Upper lobe of left lung (tissue), 6 donors: ENCODE results near the gene RNF31. TPM values are rescaled to one million over a fixed set of nuclear protein-coding genes. Genes with fewer than 3 reads are reported as not detected.
A peak's percentile ranks its signal among the peaks of the same experiment; 100 is the strongest.

Experiments used
- ATAC-seq, 2 donors: fragments of 200-7000 bp; cut with Tn5 transposase; one replicate each; pipeline ENCODE4 v1.9.1; 2022; ENCODE audit warnings: mild to moderate bottlenecking in 2 of 2, moderate library complexity in 2 of 2; ENCODE audit not compliant: low FRiP score in 2 of 2
- DNase-seq, 2 donors: peaks; one replicate each; pipeline ENCODE4 v3.0.0-alpha.2; 2019 to 2020
- H3K27ac ChIP-seq, 4 donors: fragments of 200-600 bp; sonication (generic); one replicate each; pipeline ENCODE4 v1.5.1; 2016 to 2019
- H3K27me3 ChIP-seq, 4 donors: fragments of 200-600 bp; sonication (generic); one replicate each; pipeline ENCODE4 v1.5.1; 2017 to 2019
- H3K36me3 ChIP-seq, 4 donors: fragments of 200-600 bp; sonication (generic); one replicate each; pipeline ENCODE4 v1.5.1; 2016 to 2019
- H3K4me1 ChIP-seq, 4 donors: fragments of 200-600 bp; sonication (generic); one replicate each; pipeline ENCODE4 v1.5.1; 2018 to 2019
- H3K4me3 ChIP-seq, 4 donors: fragments of 200-600 bp; sonication (generic); one replicate each; pipeline ENCODE4 v1.5.1; 2017 to 2019; ENCODE audit warnings: mild to moderate bottlenecking in 2 of 4, moderate library complexity in 1 of 4
- H3K9me3 ChIP-seq, 4 donors: fragments of 200-600 bp; sonication (generic); one replicate each; pipeline ENCODE4 v1.5.1; 2018 to 2019
- EP300 ChIP-seq, 4 donors: sonication (generic); formaldehyde crosslinking; IDR thresholded peaks; one replicate each; pipeline ENCODE4 v1.5.1; 2017; ENCODE audit warnings: antibody characterized with exemption in 4 of 4, control low read depth in 2 of 4
- POLR2A ChIP-seq, 4 donors: fragments of 450-650 bp; IDR thresholded peaks; one replicate each; pipeline ENCODE4 v1.5.1; 2016 to 2017; ENCODE audit warnings: antibody characterized with exemption in 4 of 4, mild to moderate bottlenecking in 2 of 4
- POLR2AphosphoS5 ChIP-seq, 2 donors: sonication (generic); formaldehyde crosslinking; IDR thresholded peaks; one replicate each; pipeline ENCODE4 v1.5.1; 2017; ENCODE audit warnings: antibody characterized with exemption in 2 of 2
- WGBS, 2 donors: methylation state at CpG; one replicate each; pipeline ENCODE4 v1.1.5; 2017 to 2018; 5-methylcytosine and 5-hydroxymethylcytosine counted together
- total RNA-seq, 6 donors: library from RNA; depleted of rRNA in 4 of 6; stranded (reverse); fragments of >200 nt in 4 of 6; gene quantifications; one replicate each; pipeline versions ENCODE4 v1.1.0 to v1.2.1, GENCODE V29; 2016 to 2021
- TF ChIP-seq, protein P1 (sequence below), 6 experiments: fragments of 450-650 bp in 4 of 6; fragments of 200-600 bp in 2 of 6; sonication (generic) in 2 of 6; IDR thresholded peaks; one replicate each; pipeline ENCODE4 v1.5.1; 2016 to 2019; ENCODE audit warnings: antibody characterized with exemption in 6 of 6
- donor health status: DM: no; HTN: no; CAD: no; lungs with moderate emphysema.
- donor health status: DM: no; HTN: yes; CAD: no; lungs with severe emphysema.

Gene RNF31
- total RNA-seq, 6 donors from 2014 or later: 52.1 to 173 (median 63.9) TPM

DNA sequence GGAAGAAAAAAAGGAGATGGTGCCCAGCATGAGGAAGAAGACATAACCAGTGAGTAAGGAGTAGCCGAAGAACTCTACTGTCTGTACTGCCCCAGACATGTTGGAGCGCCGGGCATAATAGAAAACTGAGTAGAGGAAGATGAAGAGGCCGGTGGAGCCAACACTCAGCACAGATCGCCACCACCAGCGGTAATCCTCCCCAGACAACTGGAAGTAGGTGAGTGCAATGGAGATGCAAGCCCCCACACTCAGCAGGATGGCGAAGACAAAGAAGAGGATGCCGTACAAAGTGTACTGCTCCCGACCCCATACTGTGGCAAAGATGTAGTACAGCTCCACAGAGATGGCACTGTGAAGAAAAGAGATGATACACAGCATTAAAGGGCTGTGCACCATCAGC lies 42.2 kb downstream of the RNF31 start:
- H3K27me3 ChIP-seq: no peaks in the 10 kb centered on the region
- H3K36me3 ChIP-seq: peaks cover 0 to 49% (median 32%) of the 10 kb centered on the region in 4 donors

DNA sequence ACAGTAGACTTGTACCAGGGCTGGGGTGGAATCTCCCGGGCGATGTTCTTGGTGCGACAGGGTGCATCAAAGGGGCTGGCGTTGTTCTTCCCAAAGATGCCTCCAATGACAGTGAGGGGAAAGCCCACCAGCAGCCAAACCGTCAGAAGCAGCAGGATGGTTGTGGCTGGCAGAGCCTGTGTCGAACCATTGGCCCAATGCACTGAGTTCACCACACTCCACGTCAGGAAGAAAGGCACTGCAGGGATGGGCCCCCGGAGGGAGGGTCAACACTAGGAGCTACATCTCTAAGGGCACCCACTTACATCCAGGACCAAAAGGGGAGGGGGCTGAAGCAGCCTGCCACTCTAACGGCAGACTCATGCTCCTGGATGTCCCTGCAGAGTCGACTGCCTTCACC lies 43.1 kb downstream of the RNF31 start:
- Histone ChIP-seq H3K27ac (no peak overlapping the region), H3K4me3 (no peak overlapping the region), H3K36me3 (peaks cover 0 to 39% (median 22%) of the 10 kb centered on the region in 4 donors), H3K4me1 (peaks cover 24 to 37% (median 29%) of the 10 kb centered on the region in 4 donors), H3K27me3 (no peaks in the 10 kb centered on the region), H3K9me3 (no peaks in the 10 kb centered on the region)
- TF ChIP-seq, protein P1, sequence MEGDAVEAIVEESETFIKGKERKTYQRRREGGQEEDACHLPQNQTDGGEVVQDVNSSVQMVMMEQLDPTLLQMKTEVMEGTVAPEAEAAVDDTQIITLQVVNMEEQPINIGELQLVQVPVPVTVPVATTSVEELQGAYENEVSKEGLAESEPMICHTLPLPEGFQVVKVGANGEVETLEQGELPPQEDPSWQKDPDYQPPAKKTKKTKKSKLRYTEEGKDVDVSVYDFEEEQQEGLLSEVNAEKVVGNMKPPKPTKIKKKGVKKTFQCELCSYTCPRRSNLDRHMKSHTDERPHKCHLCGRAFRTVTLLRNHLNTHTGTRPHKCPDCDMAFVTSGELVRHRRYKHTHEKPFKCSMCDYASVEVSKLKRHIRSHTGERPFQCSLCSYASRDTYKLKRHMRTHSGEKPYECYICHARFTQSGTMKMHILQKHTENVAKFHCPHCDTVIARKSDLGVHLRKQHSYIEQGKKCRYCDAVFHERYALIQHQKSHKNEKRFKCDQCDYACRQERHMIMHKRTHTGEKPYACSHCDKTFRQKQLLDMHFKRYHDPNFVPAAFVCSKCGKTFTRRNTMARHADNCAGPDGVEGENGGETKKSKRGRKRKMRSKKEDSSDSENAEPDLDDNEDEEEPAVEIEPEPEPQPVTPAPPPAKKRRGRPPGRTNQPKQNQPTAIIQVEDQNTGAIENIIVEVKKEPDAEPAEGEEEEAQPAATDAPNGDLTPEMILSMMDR (IDR thresholded peaks at IDR 0.05): no peak
- TF ChIP-seq POLR2A (IDR thresholded peaks at IDR 0.05) (no peak), POLR2AphosphoS5 (IDR thresholded peaks at IDR 0.05) (no peak), EP300 (IDR thresholded peaks at IDR 0.05) (no peak)
- ATAC-seq (no peak), DNase-seq (no peak)
- WGBS, 2 donors: 89 to 92% methylated on average over 10 of the region's 10 CpGs

More for the DNA sequence above, 42.2 kb downstream of the RNF31 start:
- TF ChIP-seq POLR2A (IDR thresholded peaks at IDR 0.05) (no peak), POLR2AphosphoS5 (IDR thresholded peaks at IDR 0.05) (no peak), EP300 (IDR thresholded peaks at IDR 0.05) (no peak)
- TF ChIP-seq, protein P1 (IDR thresholded peaks at IDR 0.05): no peak
- peak overlapping the region in 1 of 4 donors; percentile 67 for H3K27ac ChIP-seq
- no peaks in the 10 kb centered on the region for H3K9me3 ChIP-seq
- H3K4me1 ChIP-seq: peaks cover 20 to 30% (median 24%) of the 10 kb centered on the region in 4 donors
- ATAC-seq (no peak), DNase-seq (no peak)
- 91 to 96% methylated on average over 9 of the region's 9 CpGs for WGBS, 2 donors
- no peak overlapping the region for H3K4me3 ChIP-seq

DNA sequence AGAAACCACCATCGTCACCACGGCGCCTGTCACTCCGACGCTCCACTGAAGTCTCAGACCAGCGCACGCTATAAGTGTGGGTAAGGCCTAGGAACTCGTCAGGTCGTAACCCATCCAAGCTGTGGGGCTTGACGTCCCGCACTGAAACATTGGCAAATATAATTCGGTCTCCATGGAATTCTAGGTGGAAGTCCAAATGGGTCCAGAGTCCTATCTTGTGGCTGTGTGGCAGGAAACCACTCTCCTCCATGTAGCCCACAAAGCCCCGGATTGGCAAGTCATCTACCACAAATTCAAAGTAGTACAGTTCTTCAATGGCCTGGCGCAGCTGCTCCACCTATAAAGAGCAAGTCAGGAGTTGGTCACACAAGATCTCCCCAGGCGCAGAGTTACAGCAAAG lies 45.6 kb downstream of the RNF31 start:
- no peak for ATAC-seq
- Histone ChIP-seq H3K9me3 (no peaks in the 10 kb centered on the region), H3K27ac (no peak overlapping the region), H3K27me3 (no peaks in the 10 kb centered on the region), H3K4me3 (no peak overlapping the region), H3K4me1 (peaks cover 34 to 48% (median 39%) of the 10 kb centered on the region in 4 donors), H3K36me3 (peaks cover 0 to 23% (median 10%) of the 10 kb centered on the region in 4 donors)
- no peak for DNase-seq
- TF ChIP-seq EP300 (IDR thresholded peaks at IDR 0.05): no peak
- TF ChIP-seq, protein P1 (IDR thresholded peaks at IDR 0.05): no peak
- TF ChIP-seq POLR2A (IDR thresholded peaks at IDR 0.05): no peak
- no peak for TF ChIP-seq POLR2AphosphoS5 (IDR thresholded peaks at IDR 0.05)
- 93% methylated on average over 13 to 15 of the region's 15 CpGs for WGBS, 2 donors

DNA sequence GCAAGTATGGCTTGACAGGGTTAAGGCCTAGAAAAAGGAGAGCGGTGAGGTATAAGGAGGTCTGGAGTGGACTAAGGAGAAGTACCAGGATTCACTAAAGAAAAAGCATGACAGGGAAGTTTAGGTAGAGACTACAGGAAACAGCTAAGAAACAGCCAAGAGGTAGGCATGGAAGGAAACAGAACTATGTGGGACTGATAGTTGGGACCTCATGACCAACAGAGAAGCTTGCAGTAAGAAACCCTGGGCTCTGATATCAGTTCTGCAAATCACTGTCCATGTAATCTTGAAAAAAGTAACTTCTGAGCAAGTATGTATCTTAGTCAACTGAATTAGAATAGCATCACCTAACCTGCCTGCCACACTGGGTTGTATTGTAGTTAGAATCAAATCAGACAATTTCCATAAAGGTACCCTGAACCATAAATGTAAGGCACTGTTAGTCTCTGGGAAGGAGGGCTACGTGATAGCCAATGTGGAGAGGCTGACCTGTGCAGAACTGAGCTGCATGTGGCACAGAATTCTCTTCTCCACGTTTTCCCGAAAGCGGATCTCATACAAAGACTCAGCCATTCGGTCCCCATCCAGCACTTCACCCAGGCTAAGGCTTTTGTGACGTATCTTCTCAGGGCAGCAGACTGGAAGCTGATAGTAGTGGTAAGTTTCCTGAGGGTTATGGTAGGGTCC lies 47.0 kb downstream of the RNF31 start:
- TF ChIP-seq POLR2A (IDR thresholded peaks at IDR 0.05) (no peak), EP300 (IDR thresholded peaks at IDR 0.05) (no peak), POLR2AphosphoS5 (IDR thresholded peaks at IDR 0.05) (no peak)
- TF ChIP-seq, protein P1 (IDR thresholded peaks at IDR 0.05): no peak
- peaks cover 27 to 44% (median 30%) of the 10 kb centered on the region in 4 donors for H3K4me1 ChIP-seq
- H3K4me3 ChIP-seq: peak overlapping the region; percentile 65 to 87 (median 79)
- H3K36me3 ChIP-seq: peaks cover 0 to 31% (median 10%) of the 10 kb centered on the region in 4 donors
- H3K27me3 ChIP-seq: no peaks in the 10 kb centered on the region
- no peaks in the 10 kb centered on the region for H3K9me3 ChIP-seq
- peak overlapping the region; percentile 97 to 100 (median 99) for H3K27ac ChIP-seq
- ATAC-seq: no peak
- DNase-seq: no peak
- 81 to 88% methylated on average over 7 of the region's 7 CpGs for WGBS, 2 donors

DNA sequence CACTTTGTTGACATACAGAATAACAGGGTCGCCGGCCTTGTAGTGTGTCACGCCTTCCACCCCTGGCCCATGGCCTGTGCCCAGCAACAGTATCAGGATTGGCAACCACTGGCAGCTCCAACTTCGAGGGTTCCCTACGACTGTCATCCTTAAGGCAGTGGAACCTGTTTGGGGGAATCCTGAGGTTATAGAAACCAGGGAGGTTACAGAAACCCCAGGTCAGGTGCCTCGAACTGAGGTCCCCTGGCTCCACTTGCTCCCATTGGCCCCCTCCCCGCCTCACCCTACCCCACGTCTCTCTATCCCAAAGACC lies 47.5 kb downstream of the RNF31 start:
- peak overlapping the region; percentile 97 to 100 (median 99) for H3K27ac ChIP-seq
- H3K4me1 ChIP-seq: peaks cover 26 to 41% (median 30%) of the 10 kb centered on the region in 4 donors
- peak overlapping the region; percentile 65 to 87 (median 79) for H3K4me3 ChIP-seq
- no peak for ATAC-seq
- H3K27me3 ChIP-seq: no peaks in the 10 kb centered on the region
- peaks cover 0 to 34% (median 10%) of the 10 kb centered on the region in 4 donors for H3K36me3 ChIP-seq
- 13 to 48% methylated on average over 3 to 8 of the region's 8 CpGs for WGBS, 2 donors
- no peak for TF ChIP-seq POLR2AphosphoS5 (IDR thresholded peaks at IDR 0.05)
- TF ChIP-seq, protein P1 (IDR thresholded peaks at IDR 0.05): no peak
- no peak for DNase-seq
- H3K9me3 ChIP-seq: no peaks in the 10 kb centered on the region
